IPS-NIHi7 (cell line): ENCODE results near the gene HLA-F.
A peak's percentile ranks its signal among the peaks of the same experiment; 100 is the strongest.

Experiments used
- DNase-seq: peaks from one replicate; pipeline ENCODE4 v3.0.0; 2012; ENCODE audit warnings: mixed read lengths; ENCODE audit errors: extremely low spot score

HLA-F gene

DNA sequence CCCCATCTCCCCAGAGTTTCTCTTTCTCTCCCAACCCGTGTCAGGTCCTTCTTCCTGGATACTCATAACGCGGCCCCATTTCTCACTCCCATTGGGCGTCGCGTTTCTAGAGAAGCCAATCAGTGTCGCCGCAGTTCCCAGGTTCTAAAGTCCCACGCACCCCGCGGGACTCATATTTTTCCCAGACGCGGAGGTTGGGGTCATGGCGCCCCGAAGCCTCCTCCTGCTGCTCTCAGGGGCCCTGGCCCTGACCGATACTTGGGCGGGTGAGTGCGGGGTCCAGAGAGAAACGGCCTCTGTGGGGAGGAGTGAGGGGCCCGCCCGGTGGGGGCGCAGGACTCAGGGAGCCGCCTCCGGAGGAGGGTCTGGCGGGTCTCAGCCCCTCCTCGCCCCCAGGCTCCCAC, at the start of gene HLA-F:
Gene HLA-F (plus strand): TSS at position 173 of the 404 bp plus-strand sequence. CDS start 30 bp downstream, at position 203.
- DNase-seq = peak; percentile 67

- DNase-seq = no peak
Measured at GRCh38 chr6:29674008-29674407, 49.2 kb upstream of the HLA-F start.

GRCh38 chr6:29675561-29675960, 47.7 kb upstream of the HLA-F start:
- no peak for DNase-seq

- no peak for DNase-seq
Measured at GRCh38 chr6:29676981-29677601, 46.1 kb upstream of the HLA-F start.

DNA sequence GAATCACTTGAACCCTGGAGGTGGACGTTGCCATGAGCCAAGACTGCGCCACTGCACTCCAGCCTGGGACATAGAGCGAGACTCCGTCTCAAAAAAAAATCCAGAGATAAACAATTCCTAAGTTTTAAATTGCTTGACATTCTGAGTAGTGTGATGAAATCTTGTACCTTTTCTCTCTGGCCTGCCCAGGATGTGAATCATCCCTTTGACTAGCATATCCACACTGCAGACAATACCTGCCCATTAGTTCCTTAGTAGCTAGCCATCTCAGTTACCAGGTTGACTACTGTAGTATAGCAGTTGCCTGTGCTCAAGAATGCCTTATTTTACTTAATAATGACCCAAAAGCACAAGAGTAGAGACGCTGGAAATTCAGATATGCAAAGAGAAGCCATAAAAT, 45.1 kb upstream of the HLA-F start:
- DNase-seq = no peak

DNA sequence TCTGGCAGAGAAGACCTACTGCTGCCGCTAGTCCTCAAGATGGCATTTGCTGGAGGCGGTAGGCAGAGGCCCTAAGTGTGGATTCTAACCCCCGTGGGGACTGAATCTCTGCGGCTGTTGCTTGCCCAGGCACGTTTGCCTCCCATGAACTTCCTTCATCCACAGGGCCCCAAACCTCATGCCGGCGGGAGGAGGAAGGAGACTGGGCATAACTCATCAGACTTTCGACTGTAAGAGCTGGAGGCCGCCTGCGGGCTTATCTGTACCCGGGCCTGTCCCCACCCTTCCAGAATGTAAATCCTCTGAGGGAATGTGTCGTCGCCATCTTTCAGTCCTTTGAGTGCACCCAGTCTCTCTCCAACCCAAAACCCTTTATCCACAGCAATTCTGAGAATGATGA, 43.3 kb upstream of the HLA-F start:
- DNase-seq = no peak

GRCh38 chr6:29680416-29680815, 42.8 kb upstream of the HLA-F start:
- DNase-seq = no peak

DNA sequence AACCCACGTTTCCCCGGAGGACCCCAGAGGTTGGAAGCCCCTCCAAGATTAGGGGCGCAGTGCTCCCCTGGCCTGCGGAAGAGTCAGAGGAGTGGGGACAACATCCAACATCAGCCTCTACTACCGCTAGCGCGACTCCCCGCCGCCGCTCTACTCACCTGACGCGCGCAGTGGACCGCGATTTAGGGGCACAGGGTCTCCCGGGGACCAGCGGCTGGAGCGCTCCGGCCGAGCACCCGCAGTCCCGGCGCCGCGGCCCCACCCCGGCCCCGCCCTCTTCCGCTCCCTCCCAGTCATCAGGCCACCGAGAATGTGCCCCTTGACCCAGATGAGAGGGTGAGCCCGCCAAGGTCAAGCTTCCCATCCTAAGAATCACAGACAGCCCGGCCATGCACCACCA, 42.3 kb upstream of the HLA-F start, which contains the start of gene ZFP57:
Gene ZFP57 (minus strand): TSS at position 249 of the 400 bp plus-strand sequence. CDS start 4,149 bp downstream, outside the sequence.
- no peak for DNase-seq

GRCh38 chr6:29681811-29682210, 41.4 kb upstream of the HLA-F start:
- no peak for DNase-seq

- DNase-seq = peak; percentile 79
Measured at GRCh38 chr6:29685718-29686326, 37.4 kb upstream of the HLA-F start.

- no peak for DNase-seq
Measured at GRCh38 chr6:29694637-29695036, 28.6 kb upstream of the HLA-F start.

GRCh38 chr6:29696147-29697125, 26.8 kb upstream of the HLA-F start:
- no peak for DNase-seq

DNA sequence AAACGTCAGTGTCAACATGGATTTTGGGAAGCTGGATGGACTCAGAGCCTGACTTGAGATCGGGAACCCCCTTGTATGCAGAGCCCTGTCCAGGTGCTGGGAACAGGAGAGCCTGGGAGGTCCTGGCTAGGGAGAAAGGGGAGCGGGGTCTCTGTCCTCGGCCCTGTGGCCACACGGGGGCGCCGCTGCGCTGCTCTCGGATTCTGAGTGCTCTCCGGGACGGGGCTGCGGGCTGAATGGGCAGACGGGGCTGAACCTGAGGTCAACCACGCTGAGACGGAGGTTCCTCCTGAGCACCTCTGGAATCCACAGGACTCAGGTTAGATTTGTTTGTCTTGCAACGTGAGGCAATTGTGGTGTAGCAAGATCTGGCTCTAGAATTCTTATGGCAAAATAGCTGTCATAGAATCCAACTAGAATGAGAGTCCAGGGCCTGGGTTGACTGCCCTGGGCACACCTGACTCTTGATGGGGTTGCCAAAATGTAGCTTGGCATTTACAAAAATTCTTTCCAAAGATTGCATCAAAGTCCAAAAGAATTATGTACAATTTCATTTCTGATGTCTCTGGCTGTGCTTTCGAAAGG, 20.6 kb upstream of the HLA-F start:
- DNase-seq = peak; percentile 91

GRCh38 chr6:29705389-29706231, 17.6 kb upstream of the HLA-F start:
- peak; percentile 60 for DNase-seq

GRCh38 chr6:29708432-29709179, 14.6 kb upstream of the HLA-F start:
- no peak for DNase-seq

GRCh38 chr6:29709188-29709587, 14.0 kb upstream of the HLA-F start:
- no peak for DNase-seq

GRCh38 chr6:29710281-29710941, 12.8 kb upstream of the HLA-F start:
- DNase-seq = no peak

DNA sequence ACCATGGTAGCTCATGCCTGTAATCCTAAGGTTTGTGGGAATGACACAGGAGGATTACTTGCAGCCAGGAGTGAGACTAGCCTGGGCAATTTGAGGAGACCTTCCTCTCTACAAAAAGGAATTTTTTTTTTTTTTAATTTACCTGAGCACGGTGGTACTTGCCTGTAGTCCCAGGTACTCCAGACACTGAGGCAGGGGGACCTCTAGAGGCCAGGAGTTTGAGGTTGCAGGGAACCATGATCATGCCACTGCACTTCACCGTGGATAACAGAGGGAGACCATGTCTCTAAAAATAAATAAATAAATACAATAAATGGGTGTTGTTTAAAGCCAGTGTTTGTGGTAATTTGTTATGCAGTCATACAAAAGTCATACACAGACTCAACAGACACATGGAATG, 2.4 kb upstream of the HLA-F start:
- no peak for DNase-seq

- peak; percentile 81 for DNase-seq
Measured at GRCh38 chr6:29723666-29724588, 693 bp downstream of the HLA-F start.
